SK-N-SH treated with all-trans-retinoic acid at 6 μM for 48 hours (cell line): ENCODE results near the gene UPK3A.

Source experiments
- ATAC-seq: fragments of 200-7000 bp; cut with Tn5 transposase; 3 replicates; pipeline ENCODE4 v1.9.1; 2020; ENCODE audit warnings: mild to moderate bottlenecking, moderate library complexity
- ARNTL ChIP-seq: fragments of 450-650 bp; formaldehyde crosslinking; IDR thresholded peaks from 2 replicates; pipeline ENCODE4 v1.5.0; 2020; ENCODE audit warnings: low read depth, mild to moderate bottlenecking, moderate library complexity, borderline replicate concordance
- BACH2 ChIP-seq: fragments of 250-450 bp; sonication (Bioruptor Pico); IDR thresholded peaks from 2 replicates; pipeline ENCODE4 v1.9.0; 2021; ENCODE audit warnings: mild to moderate bottlenecking, borderline replicate concordance
- CSDC2 ChIP-seq: fragments of 250-450 bp; sonication (Bioruptor Pico); IDR thresholded peaks from 2 replicates; pipeline ENCODE4 v1.5.0; 2020; ENCODE audit warnings: mild to moderate bottlenecking, moderate library complexity
- ESRRG ChIP-seq: fragments of 250-450 bp; sonication (Bioruptor Pico); IDR thresholded peaks from 2 replicates; pipeline ENCODE4 v1.6.1; 2021; ENCODE audit warnings: mild to moderate bottlenecking
- GLIS3 ChIP-seq: fragments of 250-450 bp; sonication (Bioruptor Pico); IDR thresholded peaks from 2 replicates; pipeline ENCODE4 v1.5.0; 2020; ENCODE audit warnings: mild to moderate bottlenecking, moderate library complexity
- ISL1 ChIP-seq: fragments of 250-450 bp; sonication (Bioruptor Pico); IDR thresholded peaks from 2 replicates; pipeline ENCODE4 v2.1.2; 2022; ENCODE audit warnings: mild to moderate bottlenecking, moderate library complexity
- OSR1 ChIP-seq: fragments of 250-450 bp; sonication (Bioruptor Pico); IDR thresholded peaks from 2 replicates; pipeline ENCODE4 v1.8.0; 2022; ENCODE audit warnings: moderate library complexity, mild to moderate bottlenecking, inconsistent platforms
- PPARA ChIP-seq: fragments of 250-450 bp; sonication (Bioruptor Pico); IDR thresholded peaks from 2 replicates; pipeline ENCODE4 v1.5.0; 2020; ENCODE audit warnings: mild to moderate bottlenecking, borderline replicate concordance
- RARB ChIP-seq: fragments of 250-450 bp; sonication (Bioruptor Pico); IDR thresholded peaks from 2 replicates; pipeline ENCODE4 v1.8.0; 2021; ENCODE audit warnings: mild to moderate bottlenecking, moderate library complexity
- SNAI2 ChIP-seq: fragments of 250-450 bp; sonication (Bioruptor Pico); IDR thresholded peaks from 2 replicates; pipeline ENCODE4 v1.5.0; 2020; ENCODE audit warnings: mild to moderate bottlenecking, moderate library complexity
- TCF4 ChIP-seq: fragments of 250-450 bp; sonication (Bioruptor Pico); IDR thresholded peaks from 2 replicates; pipeline ENCODE4 v1.8.0; 2021; ENCODE audit warnings: mild to moderate bottlenecking, moderate library complexity, borderline replicate concordance
- TOX ChIP-seq: fragments of 250-450 bp; sonication (Bioruptor Pico); IDR thresholded peaks from 2 replicates; pipeline ENCODE4 v1.8.0; 2021; ENCODE audit warnings: mild to moderate bottlenecking, moderate library complexity, borderline replicate concordance
- ZC3H10 ChIP-seq: fragments of 250-450 bp; sonication (Bioruptor Pico); IDR thresholded peaks from 2 replicates; pipeline ENCODE4 v1.5.1; 2021; ENCODE audit warnings: mild to moderate bottlenecking, moderate library complexity
- ZFP3 ChIP-seq: fragments of 250-450 bp; sonication (Bioruptor Pico); IDR thresholded peaks from 2 replicates; pipeline ENCODE4 v1.5.0; 2020; ENCODE audit warnings: mild to moderate bottlenecking, moderate library complexity
- ZFP30 ChIP-seq: fragments of 450-650 bp; formaldehyde crosslinking; IDR thresholded peaks from 2 replicates; pipeline ENCODE4 v1.5.0; 2022; ENCODE audit warnings: mild to moderate bottlenecking, moderate library complexity
- ZNF565 ChIP-seq: fragments of 450-650 bp; formaldehyde crosslinking; conservative IDR thresholded peaks from 2 replicates; pipeline ENCODE4 v1.5.0; 2020; ENCODE audit warnings: low read depth, mild to moderate bottlenecking, moderate library complexity
- ZNF70 ChIP-seq: fragments of 450-650 bp; formaldehyde crosslinking; IDR thresholded peaks from 2 replicates; pipeline ENCODE4 v1.5.0; 2020; ENCODE audit warnings: mild to moderate bottlenecking, moderate library complexity
- TF ChIP-seq, protein P1 (sequence below): fragments of 250-450 bp; sonication (Bioruptor Pico); IDR thresholded peaks from 2 replicates; pipeline ENCODE4 v1.5.0; 2020; ENCODE audit warnings: mild to moderate bottlenecking, moderate library complexity
- TF ChIP-seq, protein P2 (sequence below): fragments of 250-450 bp; sonication (Bioruptor Pico); IDR thresholded peaks from 2 replicates; pipeline ENCODE4 v1.5.1; 2020; ENCODE audit warnings: low read depth, mild to moderate bottlenecking, moderate library complexity
- TF ChIP-seq, protein P3 (sequence below): fragments of 250-450 bp; sonication (Bioruptor Pico); IDR thresholded peaks from 2 replicates; pipeline ENCODE4 v1.8.0; 2021; ENCODE audit warnings: low read depth, mild to moderate bottlenecking, moderate library complexity, borderline replicate concordance
- TF ChIP-seq, protein P4 (sequence below): fragments of 250-450 bp; sonication (Bioruptor Pico); IDR thresholded peaks from 2 replicates; pipeline ENCODE4 v1.5.1; 2021; ENCODE audit warnings: mild to moderate bottlenecking, moderate library complexity

The UPK3A gene

DNA sequence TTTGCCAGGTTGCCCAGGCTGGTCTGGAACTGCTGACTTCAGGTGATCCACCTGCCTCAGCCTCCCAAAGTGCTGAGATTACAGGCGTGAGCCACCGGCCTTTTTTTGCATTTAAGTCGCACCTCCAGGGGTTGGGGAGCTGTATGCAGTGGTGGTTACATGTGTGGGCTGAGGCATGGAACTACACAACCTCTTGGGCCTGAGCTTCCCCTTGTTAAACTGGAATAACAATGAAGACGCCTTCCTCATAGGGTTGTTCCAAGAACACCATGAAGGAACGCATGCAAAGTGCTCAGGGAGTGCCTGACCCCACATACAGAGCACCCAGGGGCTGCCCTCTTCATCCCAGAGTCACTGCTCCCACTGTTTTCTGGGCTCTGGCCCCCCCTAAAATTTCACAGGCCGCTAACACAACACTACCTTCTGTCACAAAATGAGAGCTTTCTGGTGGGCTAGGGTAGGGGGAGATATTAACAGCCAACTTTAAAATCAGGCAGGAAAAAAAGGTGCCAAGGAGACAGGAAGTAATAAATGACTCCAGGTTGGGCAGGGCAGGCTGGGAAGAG is 23.7 kb downstream of the UPK3A start:
- no peak for ATAC-seq
- TF ChIP-seq PPARA (no peak), RARB (CRISPR knock-in tag) (no peak), BACH2 (no peak), TCF4 (no peak), ESRRG (CRISPR knock-in tag) (no peak), TOX (no peak), ZNF70 (no peak), ZC3H10 (CRISPR knock-in tag) (no peak), ISL1 (no peak), ARNTL (no peak), ZFP30 (CRISPR knock-in tag) (no peak), SNAI2 (no peak), CSDC2 (no peak), OSR1 (no peak), GLIS3 (no peak), ZFP3 (CRISPR knock-in tag) (no peak)
- TF ChIP-seq, protein P1, sequence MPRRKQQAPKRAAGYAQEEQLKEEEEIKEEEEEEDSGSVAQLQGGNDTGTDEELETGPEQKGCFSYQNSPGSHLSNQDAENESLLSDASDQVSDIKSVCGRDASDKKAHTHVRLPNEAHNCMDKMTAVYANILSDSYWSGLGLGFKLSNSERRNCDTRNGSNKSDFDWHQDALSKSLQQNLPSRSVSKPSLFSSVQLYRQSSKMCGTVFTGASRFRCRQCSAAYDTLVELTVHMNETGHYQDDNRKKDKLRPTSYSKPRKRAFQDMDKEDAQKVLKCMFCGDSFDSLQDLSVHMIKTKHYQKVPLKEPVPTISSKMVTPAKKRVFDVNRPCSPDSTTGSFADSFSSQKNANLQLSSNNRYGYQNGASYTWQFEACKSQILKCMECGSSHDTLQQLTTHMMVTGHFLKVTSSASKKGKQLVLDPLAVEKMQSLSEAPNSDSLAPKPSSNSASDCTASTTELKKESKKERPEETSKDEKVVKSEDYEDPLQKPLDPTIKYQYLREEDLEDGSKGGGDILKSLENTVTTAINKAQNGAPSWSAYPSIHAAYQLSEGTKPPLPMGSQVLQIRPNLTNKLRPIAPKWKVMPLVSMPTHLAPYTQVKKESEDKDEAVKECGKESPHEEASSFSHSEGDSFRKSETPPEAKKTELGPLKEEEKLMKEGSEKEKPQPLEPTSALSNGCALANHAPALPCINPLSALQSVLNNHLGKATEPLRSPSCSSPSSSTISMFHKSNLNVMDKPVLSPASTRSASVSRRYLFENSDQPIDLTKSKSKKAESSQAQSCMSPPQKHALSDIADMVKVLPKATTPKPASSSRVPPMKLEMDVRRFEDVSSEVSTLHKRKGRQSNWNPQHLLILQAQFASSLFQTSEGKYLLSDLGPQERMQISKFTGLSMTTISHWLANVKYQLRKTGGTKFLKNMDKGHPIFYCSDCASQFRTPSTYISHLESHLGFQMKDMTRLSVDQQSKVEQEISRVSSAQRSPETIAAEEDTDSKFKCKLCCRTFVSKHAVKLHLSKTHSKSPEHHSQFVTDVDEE (CRISPR knock-in tag): no peak
- TF ChIP-seq, protein P2, sequence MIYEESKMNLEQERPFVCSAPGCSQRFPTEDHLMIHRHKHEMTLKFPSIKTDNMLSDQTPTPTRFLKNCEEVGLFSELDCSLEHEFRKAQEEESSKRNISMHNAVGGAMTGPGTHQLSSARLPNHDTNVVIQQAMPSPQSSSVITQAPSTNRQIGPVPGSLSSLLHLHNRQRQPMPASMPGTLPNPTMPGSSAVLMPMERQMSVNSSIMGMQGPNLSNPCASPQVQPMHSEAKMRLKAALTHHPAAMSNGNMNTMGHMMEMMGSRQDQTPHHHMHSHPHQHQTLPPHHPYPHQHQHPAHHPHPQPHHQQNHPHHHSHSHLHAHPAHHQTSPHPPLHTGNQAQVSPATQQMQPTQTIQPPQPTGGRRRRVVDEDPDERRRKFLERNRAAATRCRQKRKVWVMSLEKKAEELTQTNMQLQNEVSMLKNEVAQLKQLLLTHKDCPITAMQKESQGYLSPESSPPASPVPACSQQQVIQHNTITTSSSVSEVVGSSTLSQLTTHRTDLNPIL (CRISPR knock-in tag): no peak
- TF ChIP-seq, protein P3, sequence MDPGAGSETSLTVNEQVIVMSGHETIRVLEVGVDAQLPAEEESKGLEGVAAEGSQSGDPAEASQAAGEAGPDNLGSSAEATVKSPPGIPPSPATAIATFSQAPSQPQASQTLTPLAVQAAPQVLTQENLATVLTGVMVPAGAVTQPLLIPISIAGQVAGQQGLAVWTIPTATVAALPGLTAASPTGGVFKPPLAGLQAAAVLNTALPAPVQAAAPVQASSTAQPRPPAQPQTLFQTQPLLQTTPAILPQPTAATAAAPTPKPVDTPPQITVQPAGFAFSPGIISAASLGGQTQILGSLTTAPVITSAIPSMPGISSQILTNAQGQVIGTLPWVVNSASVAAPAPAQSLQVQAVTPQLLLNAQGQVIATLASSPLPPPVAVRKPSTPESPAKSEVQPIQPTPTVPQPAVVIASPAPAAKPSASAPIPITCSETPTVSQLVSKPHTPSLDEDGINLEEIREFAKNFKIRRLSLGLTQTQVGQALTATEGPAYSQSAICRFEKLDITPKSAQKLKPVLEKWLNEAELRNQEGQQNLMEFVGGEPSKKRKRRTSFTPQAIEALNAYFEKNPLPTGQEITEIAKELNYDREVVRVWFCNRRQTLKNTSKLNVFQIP (CRISPR knock-in tag): no peak
- TF ChIP-seq, all 23 proteins: peak for 0

DNA sequence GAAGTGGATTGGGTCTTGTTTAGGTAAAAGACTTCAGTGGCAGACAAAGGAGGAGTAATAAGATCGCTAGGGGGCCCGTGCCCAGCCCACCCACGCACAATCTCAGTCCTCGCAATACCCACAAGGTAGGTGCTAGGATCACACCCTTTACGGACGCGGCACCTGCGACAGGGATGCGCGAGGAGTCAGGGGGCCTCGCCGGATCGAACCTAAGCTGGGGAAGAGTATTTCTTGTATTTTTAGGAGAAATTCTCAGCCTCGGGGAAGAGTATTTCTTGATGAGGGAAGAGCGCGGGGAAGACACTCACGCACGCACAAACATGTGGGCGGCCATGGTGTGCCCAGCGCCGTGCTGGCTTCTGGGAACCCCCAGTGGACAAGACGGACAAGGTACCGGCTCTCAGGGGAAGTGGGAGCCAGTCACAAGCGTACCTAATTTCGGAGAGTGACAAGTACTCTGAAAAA is 24.2 kb downstream of the UPK3A start:
- TF ChIP-seq ESRRG (CRISPR knock-in tag) (no peak), CSDC2 (no peak), BACH2 (no peak), OSR1 (no peak), ZNF565 (CRISPR knock-in tag) (no peak)
- TF ChIP-seq, protein P1 (CRISPR knock-in tag): no peak
- TF ChIP-seq, protein P4, sequence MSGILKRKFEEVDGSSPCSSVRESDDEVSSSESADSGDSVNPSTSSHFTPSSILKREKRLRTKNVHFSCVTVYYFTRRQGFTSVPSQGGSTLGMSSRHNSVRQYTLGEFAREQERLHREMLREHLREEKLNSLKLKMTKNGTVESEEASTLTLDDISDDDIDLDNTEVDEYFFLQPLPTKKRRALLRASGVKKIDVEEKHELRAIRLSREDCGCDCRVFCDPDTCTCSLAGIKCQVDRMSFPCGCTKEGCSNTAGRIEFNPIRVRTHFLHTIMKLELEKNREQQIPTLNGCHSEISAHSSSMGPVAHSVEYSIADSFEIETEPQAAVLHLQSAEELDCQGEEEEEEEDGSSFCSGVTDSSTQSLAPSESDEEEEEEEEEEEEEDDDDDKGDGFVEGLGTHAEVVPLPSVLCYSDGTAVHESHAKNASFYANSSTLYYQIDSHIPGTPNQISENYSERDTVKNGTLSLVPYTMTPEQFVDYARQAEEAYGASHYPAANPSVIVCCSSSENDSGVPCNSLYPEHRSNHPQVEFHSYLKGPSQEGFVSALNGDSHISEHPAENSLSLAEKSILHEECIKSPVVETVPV (CRISPR knock-in tag): no peak
- TF ChIP-seq, protein P2 (CRISPR knock-in tag): no peak
- no peak for ATAC-seq
